Measurements from ENCODE around the gene GRN. TPM values are rescaled to one million over a fixed set of nuclear protein-coding genes. Genes with fewer than 3 reads are reported as not detected.

GRN gene
- total and polyA plus RNA-seq, 2 of the 13 experiments (the other 11 are each of a cell fraction or from before 2014, with no cell fraction given): 86.6 to 143 TPM

DNA sequence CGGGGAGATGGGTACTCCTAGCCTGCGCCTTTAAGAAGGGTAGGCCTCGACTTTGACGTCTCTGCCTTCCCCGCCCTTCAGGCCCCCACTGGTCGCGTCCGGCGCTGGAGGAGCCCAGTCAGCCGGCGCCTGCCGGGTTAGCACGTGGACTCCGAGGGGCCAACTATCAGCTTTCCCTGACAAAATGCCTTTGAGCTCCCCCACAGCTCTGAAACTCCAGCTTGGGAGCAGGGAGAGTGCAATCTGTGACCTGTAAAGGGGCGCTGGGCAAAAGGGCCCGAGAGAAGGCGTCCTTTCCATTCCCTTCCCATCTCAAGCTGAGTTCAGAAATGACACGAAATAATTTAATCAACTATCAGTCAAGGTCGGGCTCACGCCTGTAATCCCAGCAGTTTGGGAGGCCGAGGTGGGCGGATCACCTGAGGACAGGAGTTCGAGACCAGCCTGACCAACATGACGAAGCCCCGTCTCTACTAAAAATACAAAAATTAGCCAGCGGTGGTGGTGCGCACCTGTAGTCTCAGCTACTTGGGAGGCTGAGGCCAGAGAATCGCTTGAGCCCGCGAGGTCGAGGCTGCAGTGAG is 18.1 kb upstream of the GRN start (continued):
- TF ChIP-seq, protein P1, sequence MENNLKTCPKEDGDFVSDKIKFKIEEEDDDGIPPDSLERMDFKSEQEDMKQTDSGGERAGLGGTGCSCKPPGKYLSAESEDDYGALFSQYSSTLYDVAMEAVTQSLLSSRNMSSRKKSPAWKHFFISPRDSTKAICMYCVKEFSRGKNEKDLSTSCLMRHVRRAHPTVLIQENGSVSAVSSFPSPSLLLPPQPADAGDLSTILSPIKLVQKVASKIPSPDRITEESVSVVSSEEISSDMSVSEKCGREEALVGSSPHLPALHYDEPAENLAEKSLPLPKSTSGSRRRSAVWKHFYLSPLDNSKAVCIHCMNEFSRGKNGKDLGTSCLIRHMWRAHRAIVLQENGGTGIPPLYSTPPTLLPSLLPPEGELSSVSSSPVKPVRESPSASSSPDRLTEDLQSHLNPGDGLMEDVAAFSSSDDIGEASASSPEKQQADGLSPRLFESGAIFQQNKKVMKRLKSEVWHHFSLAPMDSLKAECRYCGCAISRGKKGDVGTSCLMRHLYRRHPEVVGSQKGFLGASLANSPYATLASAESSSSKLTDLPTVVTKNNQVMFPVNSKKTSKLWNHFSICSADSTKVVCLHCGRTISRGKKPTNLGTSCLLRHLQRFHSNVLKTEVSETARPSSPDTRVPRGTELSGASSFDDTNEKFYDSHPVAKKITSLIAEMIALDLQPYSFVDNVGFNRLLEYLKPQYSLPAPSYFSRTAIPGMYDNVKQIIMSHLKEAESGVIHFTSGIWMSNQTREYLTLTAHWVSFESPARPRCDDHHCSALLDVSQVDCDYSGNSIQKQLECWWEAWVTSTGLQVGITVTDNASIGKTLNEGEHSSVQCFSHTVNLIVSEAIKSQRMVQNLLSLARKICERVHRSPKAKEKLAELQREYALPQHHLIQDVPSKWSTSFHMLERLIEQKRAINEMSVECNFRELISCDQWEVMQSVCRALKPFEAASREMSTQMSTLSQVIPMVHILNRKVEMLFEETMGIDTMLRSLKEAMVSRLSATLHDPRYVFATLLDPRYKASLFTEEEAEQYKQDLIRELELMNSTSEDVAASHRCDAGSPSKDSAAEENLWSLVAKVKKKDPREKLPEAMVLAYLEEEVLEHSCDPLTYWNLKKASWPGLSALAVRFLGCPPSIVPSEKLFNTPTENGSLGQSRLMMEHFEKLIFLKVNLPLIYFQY (CRISPR knock-in tag; IDR thresholded peaks at IDR 0.05; ENCODE audit: borderline replicate concordance): 0 out of 2 replicates have a peak, but pooled peaks have one; percentile 64
- TF ChIP-seq CEBPB (IDR thresholded peaks at IDR 0.05; ENCODE audit: borderline replicate concordance, low read depth, low read length) (no peak), ZNF572 (CRISPR knock-in tag; IDR thresholded peaks at IDR 0.05) (no peak), STAG1 (CRISPR knock-in tag; IDR thresholded peaks at IDR 0.05) (no peak), ETV6 (CRISPR knock-in tag; conservative IDR thresholded peaks at IDR 0.05) (no peak), ZNF282 (IDR thresholded peaks at IDR 0.05; ENCODE audit: partially characterized antibody) (no peak), ZNF670 (CRISPR knock-in tag; IDR thresholded peaks at IDR 0.05; ENCODE audit: borderline replicate concordance) (0 out of 2 replicates have a peak, but pooled peaks have one; percentile 23), KDM3A (CRISPR knock-in tag; IDR thresholded peaks at IDR 0.05; ENCODE audit: low read depth) (0 out of 2 replicates have a peak, but pooled peaks have one; percentile 19), MED1 (CRISPR knock-in tag; IDR thresholded peaks at IDR 0.05) (peak; percentile 34; the same call in 1 of the 2 replicates), NCOA1 (CRISPR knock-in tag; IDR thresholded peaks at IDR 0.05) (no peak), HMGA1 (CRISPR knock-in tag; conservative IDR thresholded peaks at IDR 0.05) (no peak), ZSCAN30 (CRISPR knock-in tag; IDR thresholded peaks at IDR 0.05) (no peak), ZNF672 (CRISPR knock-in tag; IDR thresholded peaks at IDR 0.05) (no peak)
- TF ChIP-seq, protein P2, sequence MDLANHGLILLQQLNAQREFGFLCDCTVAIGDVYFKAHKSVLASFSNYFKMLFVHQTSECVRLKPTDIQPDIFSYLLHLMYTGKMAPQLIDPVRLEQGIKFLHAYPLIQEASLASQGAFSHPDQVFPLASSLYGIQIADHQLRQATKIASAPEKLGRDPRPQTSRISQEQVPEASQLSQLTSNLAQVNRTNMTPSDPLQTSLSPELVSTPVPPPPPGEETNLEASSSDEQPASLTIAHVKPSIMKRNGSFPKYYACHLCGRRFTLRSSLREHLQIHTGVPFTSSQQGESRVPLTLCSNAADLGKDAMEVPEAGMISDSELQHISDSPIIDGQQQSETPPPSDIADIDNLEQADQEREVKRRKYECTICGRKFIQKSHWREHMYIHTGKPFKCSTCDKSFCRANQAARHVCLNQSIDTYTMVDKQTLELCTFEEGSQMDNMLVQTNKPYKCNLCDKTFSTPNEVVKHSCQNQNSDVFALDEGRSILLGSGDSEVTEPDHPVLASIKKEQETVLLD (CRISPR knock-in tag; IDR thresholded peaks at IDR 0.05; ENCODE audit: low read depth): no peak
- TF ChIP-seq, protein P3, sequence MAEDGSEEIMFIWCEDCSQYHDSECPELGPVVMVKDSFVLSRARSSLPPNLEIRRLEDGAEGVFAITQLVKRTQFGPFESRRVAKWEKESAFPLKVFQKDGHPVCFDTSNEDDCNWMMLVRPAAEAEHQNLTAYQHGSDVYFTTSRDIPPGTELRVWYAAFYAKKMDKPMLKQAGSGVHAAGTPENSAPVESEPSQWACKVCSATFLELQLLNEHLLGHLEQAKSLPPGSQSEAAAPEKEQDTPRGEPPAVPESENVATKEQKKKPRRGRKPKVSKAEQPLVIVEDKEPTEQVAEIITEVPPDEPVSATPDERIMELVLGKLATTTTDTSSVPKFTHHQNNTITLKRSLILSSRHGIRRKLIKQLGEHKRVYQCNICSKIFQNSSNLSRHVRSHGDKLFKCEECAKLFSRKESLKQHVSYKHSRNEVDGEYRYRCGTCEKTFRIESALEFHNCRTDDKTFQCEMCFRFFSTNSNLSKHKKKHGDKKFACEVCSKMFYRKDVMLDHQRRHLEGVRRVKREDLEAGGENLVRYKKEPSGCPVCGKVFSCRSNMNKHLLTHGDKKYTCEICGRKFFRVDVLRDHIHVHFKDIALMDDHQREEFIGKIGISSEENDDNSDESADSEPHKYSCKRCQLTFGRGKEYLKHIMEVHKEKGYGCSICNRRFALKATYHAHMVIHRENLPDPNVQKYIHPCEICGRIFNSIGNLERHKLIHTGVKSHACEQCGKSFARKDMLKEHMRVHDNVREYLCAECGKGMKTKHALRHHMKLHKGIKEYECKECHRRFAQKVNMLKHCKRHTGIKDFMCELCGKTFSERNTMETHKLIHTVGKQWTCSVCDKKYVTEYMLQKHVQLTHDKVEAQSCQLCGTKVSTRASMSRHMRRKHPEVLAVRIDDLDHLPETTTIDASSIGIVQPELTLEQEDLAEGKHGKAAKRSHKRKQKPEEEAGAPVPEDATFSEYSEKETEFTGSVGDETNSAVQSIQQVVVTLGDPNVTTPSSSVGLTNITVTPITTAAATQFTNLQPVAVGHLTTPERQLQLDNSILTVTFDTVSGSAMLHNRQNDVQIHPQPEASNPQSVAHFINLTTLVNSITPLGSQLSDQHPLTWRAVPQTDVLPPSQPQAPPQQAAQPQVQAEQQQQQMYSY (CRISPR knock-in tag; IDR thresholded peaks at IDR 0.05): 0 out of 2 replicates have a peak, but pooled peaks have one; percentile 15
- TF ChIP-seq, protein P4, sequence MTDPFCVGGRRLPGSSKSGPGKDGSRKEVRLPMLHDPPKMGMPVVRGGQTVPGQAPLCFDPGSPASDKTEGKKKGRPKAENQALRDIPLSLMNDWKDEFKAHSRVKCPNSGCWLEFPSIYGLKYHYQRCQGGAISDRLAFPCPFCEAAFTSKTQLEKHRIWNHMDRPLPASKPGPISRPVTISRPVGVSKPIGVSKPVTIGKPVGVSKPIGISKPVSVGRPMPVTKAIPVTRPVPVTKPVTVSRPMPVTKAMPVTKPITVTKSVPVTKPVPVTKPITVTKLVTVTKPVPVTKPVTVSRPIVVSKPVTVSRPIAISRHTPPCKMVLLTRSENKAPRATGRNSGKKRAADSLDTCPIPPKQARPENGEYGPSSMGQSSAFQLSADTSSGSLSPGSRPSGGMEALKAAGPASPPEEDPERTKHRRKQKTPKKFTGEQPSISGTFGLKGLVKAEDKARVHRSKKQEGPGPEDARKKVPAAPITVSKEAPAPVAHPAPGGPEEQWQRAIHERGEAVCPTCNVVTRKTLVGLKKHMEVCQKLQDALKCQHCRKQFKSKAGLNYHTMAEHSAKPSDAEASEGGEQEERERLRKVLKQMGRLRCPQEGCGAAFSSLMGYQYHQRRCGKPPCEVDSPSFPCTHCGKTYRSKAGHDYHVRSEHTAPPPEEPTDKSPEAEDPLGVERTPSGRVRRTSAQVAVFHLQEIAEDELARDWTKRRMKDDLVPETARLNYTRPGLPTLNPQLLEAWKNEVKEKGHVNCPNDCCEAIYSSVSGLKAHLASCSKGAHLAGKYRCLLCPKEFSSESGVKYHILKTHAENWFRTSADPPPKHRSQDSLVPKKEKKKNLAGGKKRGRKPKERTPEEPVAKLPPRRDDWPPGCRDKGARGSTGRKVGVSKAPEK (CRISPR knock-in tag; IDR thresholded peaks at IDR 0.05; ENCODE audit: borderline replicate concordance): no peak
- TF ChIP-seq, protein P5, sequence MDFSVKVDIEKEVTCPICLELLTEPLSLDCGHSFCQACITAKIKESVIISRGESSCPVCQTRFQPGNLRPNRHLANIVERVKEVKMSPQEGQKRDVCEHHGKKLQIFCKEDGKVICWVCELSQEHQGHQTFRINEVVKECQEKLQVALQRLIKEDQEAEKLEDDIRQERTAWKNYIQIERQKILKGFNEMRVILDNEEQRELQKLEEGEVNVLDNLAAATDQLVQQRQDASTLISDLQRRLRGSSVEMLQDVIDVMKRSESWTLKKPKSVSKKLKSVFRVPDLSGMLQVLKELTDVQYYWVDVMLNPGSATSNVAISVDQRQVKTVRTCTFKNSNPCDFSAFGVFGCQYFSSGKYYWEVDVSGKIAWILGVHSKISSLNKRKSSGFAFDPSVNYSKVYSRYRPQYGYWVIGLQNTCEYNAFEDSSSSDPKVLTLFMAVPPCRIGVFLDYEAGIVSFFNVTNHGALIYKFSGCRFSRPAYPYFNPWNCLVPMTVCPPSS (IDR thresholded peaks at IDR 0.05): no peak
